Psoas muscle (tissue), 8 donors: ENCODE data around the gene COPS4. TPM values are rescaled to one million over a fixed set of nuclear protein-coding genes. Genes with fewer than 3 reads are reported as not detected.

ENCODE experiments used
- ATAC-seq, 4 donors: fragments of 200-7000 bp; cut with Tn5 transposase; one replicate each; pipeline ENCODE4 v1.9.1; 2020; ENCODE audit warnings: moderate library complexity in 3 of 4, mild to moderate bottlenecking in 2 of 4
- DNase-seq, 2 donors: peaks; one replicate each; pipeline ENCODE4 v3.0.0-alpha.2; 2020
- H3K27ac ChIP-seq: fragments of 200-600 bp; one replicate; pipeline ENCODE4 v1.8.0; 2022
- H3K27me3 ChIP-seq, 3 donors: fragments of 200-600 bp in 1 of 3; one replicate each; pipeline versions ENCODE4 v1.6.1 to v1.8.0; 2013 to 2022; ENCODE audit warnings: low read length in 2 of 3, mild to moderate bottlenecking in 2 of 3, moderate library complexity in 1 of 3; ENCODE audit not compliant: insufficient read depth in 3 of 3
- H3K36me3 ChIP-seq, 2 donors: fragments of 200-600 bp in 1 of 2; one replicate each; pipeline versions ENCODE4 v1.6.1 to v1.8.0; 2013 to 2022; ENCODE audit warnings: low read depth in 1 of 2, mild to moderate bottlenecking in 1 of 2, moderate library complexity in 1 of 2; ENCODE audit not compliant: insufficient read depth in 1 of 2
- H3K4me1 ChIP-seq: fragments of 200-600 bp; one replicate; pipeline ENCODE4 v1.8.0; 2022
- H3K4me3 ChIP-seq: fragments of 200-600 bp; one replicate; pipeline ENCODE4 v1.8.0; 2022; ENCODE audit warnings: mild to moderate bottlenecking
- H3K9me3 ChIP-seq: fragments of 200-600 bp; one replicate; pipeline ENCODE4 v1.8.0; 2022
- CTCF ChIP-seq: fragments of 200-600 bp; IDR thresholded peaks from one replicate; pipeline ENCODE4 v1.8.0; 2022; ENCODE audit warnings: antibody characterized with exemption
- WGBS, 3 donors: extraction: QIAGEN DNeasy Blood & Tissue Kit; methylation state at CpG; one replicate each; pipeline versions ENCODE4 v1.1.6 to v1.1.7; 2013; 5-methylcytosine and 5-hydroxymethylcytosine counted together
- intact Hi-C, 2 donors: fragments of 100-400 bp; cut with DNase I; formaldehyde crosslinking; loops; one replicate each; pipeline versions ENCODE4 v1.11.0 to v1.14.2; 2022
- polyA plus RNA-seq, 3 donors: library from polyadenylated mRNA; stranded (reverse); fragments of 200-250 nt; gene quantifications; one replicate each; pipeline ENCODE4 v1.2.3, GENCODE V29; 2013
- total RNA-seq, 4 donors: library from RNA; stranded (reverse); fragmentation: NEBNext Ultra II Directional in 2 of 4; extraction: Animal tissue kit (Norgen Biotek cat#: 25700) in 2 of 4; gene quantifications; one replicate each; pipeline versions ENCODE4 v1.2.1 to v1.2.4, GENCODE V29; 2021 to 2023
- donor health status: healthy with polysubstance abuse.
- donor health status: DM: no; HTN: no; CAD: no; lungs with moderate emphysema.
- donor health status: Bipolar disorder and iron deficiency.
- donor health status: healthy.
- donor health status: DM: yes; HTN: yes; CAD: no.
- donor health status: DM: no; HTN: no; CAD: no.
- donor health status: DM: no; HTN: no; CAD: no.
- donor health status: DM: yes; HTN: yes; CAD: no.

Gene COPS4
- total and polyA plus RNA-seq, 7 donors, result 32.5 to 89.8 (median 60.2) TPM

GRCh38 chr4:83112231-83112630 is 77.2 kb downstream of the COPS4 start:
- Histone ChIP-seq H3K27me3 (peaks cover 0 to 4% (median 0%) of the 10 kb centered on the region in 3 donors), H3K36me3 (no peaks in the 10 kb centered on the region), H3K4me1 (peaks cover 3% of the 10 kb centered on the region), H3K27ac (no peak overlapping the region), H3K4me3 (no peak overlapping the region), H3K9me3 (no peaks in the 10 kb centered on the region)
- no peak for ATAC-seq
- intact Hi-C loops, result no loop called here
- DNase-seq, result no peak
- no peak for TF ChIP-seq CTCF
- WGBS, 3 donors, result 83 to 89% (median 84%) methylated on average over 2 of the region's 2 CpGs

GRCh38 chr4:83112678-83113428 is 77.9 kb downstream of the COPS4 start:
- Histone ChIP-seq H3K4me3 (no peak overlapping the region), H3K27me3 (peaks cover 0 to 4% (median 0%) of the 10 kb centered on the region in 3 donors), H3K36me3 (no peaks in the 10 kb centered on the region), H3K4me1 (peaks cover 3% of the 10 kb centered on the region), H3K9me3 (no peaks in the 10 kb centered on the region), H3K27ac (no peak overlapping the region)
- no peak for TF ChIP-seq CTCF
- no peak for DNase-seq
- 83 to 89% (median 87%) methylated on average over 16 of the region's 16 CpGs for WGBS, 3 donors
- ATAC-seq, result no peak
- intact Hi-C loops, result no loop called here

- intact Hi-C loops, result no loop called here
- no peaks in the 10 kb centered on the region for H3K36me3 ChIP-seq
- no peak for ATAC-seq
- no peak for TF ChIP-seq CTCF
- H3K27me3 ChIP-seq, result peaks cover 0 to 4% (median 0%) of the 10 kb centered on the region in 3 donors
- no peak for DNase-seq
- no peak overlapping the region for H3K27ac ChIP-seq
- WGBS, 3 donors, result 30 to 47% (median 44%) methylated on average over 3 of the region's 3 CpGs
- peaks cover 3% of the 10 kb centered on the region for H3K4me1 ChIP-seq
- H3K9me3 ChIP-seq, result no peaks in the 10 kb centered on the region
- H3K4me3 ChIP-seq, result no peak overlapping the region
Observed at GRCh38 chr4:83113429-83113786, 78.4 kb downstream of the COPS4 start.

- H3K27ac ChIP-seq, result no peak within 1 kb of the TSS
- no peaks in the 10 kb centered on the region for H3K9me3 ChIP-seq
- peaks cover 0 to under 1% (median 0%) of the 10 kb centered on the region in 3 donors for H3K27me3 ChIP-seq
- no peaks in the 10 kb centered on the region for H3K36me3 ChIP-seq
- intact Hi-C loops, result no loop called here
- ATAC-seq (no peak), DNase-seq (no peak)
- peaks cover 3% of the 10 kb centered on the region for H3K4me1 ChIP-seq
- no peak within 1 kb of the TSS for H3K4me3 ChIP-seq
- WGBS, 3 donors, result 79 to 81% (median 80%) methylated on average over 5 of the region's 5 CpGs
- TF ChIP-seq CTCF, result no peak
Observed at GRCh38 chr4:83114576-83114975, 79.6 kb downstream of the COPS4 start, which contains the start of gene PLAC8. PLAC8 (minus strand) TSS chr4:83114729; CDS start chr4:83107921, 6,808 bp downstream.

- no peak for ATAC-seq
- Histone ChIP-seq H3K4me3 (no peak overlapping the region), H3K36me3 (no peaks in the 10 kb centered on the region), H3K9me3 (no peaks in the 10 kb centered on the region), H3K27me3 (no peaks in the 10 kb centered on the region), H3K4me1 (peaks cover 3% of the 10 kb centered on the region), H3K27ac (no peak overlapping the region)
- intact Hi-C loops, result no loop called here
- DNase-seq, result no peak
- TF ChIP-seq CTCF, result no peak
Observed at GRCh38 chr4:83115000-83115399, 80.0 kb downstream of the COPS4 start.
